SU-DHL-6 (cell line): ENCODE data around the gene GNG7.

ENCODE experiments used
- H2AFZ ChIP-seq: fragments of 200-600 bp; sonication (generic); 2 replicates; pipeline ENCODE4 v1.6.1; 2014; ENCODE audit warnings: low read depth, mild to moderate bottlenecking, moderate library complexity, mixed read lengths, antibody characterized with exemption, low read length; ENCODE audit not compliant: severe bottlenecking
- H3F3A ChIP-seq: fragments of 200-600 bp; shearing (Covaris generic); 2 replicates; pipeline ENCODE4 v1.6.0; 2016; ENCODE audit warnings: antibody characterized with exemption, mild to moderate bottlenecking; ENCODE audit not compliant: insufficient read depth
- H3K27ac ChIP-seq: fragments of 200-600 bp; sonication (generic); 2 replicates; pipeline ENCODE4 v1.5.1; 2016; ENCODE audit warnings: low read depth, mild to moderate bottlenecking, low read length, moderate library complexity, mixed read lengths
- H3K27me3 ChIP-seq: fragments of 200-600 bp; sonication (generic), shearing (Covaris generic); 2 replicates; pipeline ENCODE4 v1.6.0; 2014; ENCODE audit warnings: mild to moderate bottlenecking, low read length
- H3K36me3 ChIP-seq: fragments of 200-600 bp; sonication (generic); 2 replicates; pipeline ENCODE4 v1.6.1; 2014; ENCODE audit warnings: mild to moderate bottlenecking, low read length, mixed read lengths
- H3K4me2 ChIP-seq: fragments of 300-600, 200-600 bp; shearing (Covaris generic), sonication (generic); 2 replicates; pipeline ENCODE4 v1.6.0; 2014; ENCODE audit warnings: low read length, low read depth, mild to moderate bottlenecking; ENCODE audit not compliant: poor library complexity, severe bottlenecking
- H3K4me3 ChIP-seq: fragments of 200-600 bp; sonication (generic); 2 replicates; pipeline ENCODE4 v1.5.1; 2014; ENCODE audit warnings: antibody characterized with exemption, low read length, mild to moderate bottlenecking, mixed read lengths; ENCODE audit not compliant: insufficient read depth, poor library complexity, severe bottlenecking
- H3K79me2 ChIP-seq: fragments of 200-600 bp; sonication (generic); 2 replicates; pipeline ENCODE4 v1.6.1; 2014; ENCODE audit warnings: mild to moderate bottlenecking, low read length, moderate library complexity; ENCODE audit not compliant: insufficient read depth
- H3K9ac ChIP-seq: fragments of 200-600 bp; sonication (generic); 2 replicates; pipeline ENCODE4 v1.7.0; 2014; ENCODE audit warnings: mild to moderate bottlenecking, low read length
- H3K9me2 ChIP-seq: fragments of 200-600 bp; sonication (generic); replicated peaks from 2 replicates; pipeline ENCODE4 v1.6.1; 2014; ENCODE audit warnings: low read length; ENCODE audit not compliant: insufficient read depth
- H3K9me3 ChIP-seq: fragments of 200-600 bp; sonication (generic); 2 replicates; pipeline ENCODE4 v1.6.1; 2014; ENCODE audit warnings: low read length, mixed read lengths; ENCODE audit not compliant: insufficient read depth
- H4K20me1 ChIP-seq: fragments of 200-600 bp; sonication (generic); 2 replicates; pipeline ENCODE4 v1.6.1; 2014; ENCODE audit warnings: low read depth, mild to moderate bottlenecking, antibody characterized with exemption, low read length, moderate library complexity, mixed read lengths
- CTCF ChIP-seq: fragments of 200-600 bp; sonication (generic); IDR thresholded peaks from one replicate; pipeline ENCODE4 v1.5.1; 2017; ENCODE audit warnings: antibody characterized with exemption, mild to moderate bottlenecking, low read length, moderate library complexity; ENCODE audit not compliant: insufficient read depth, poor library complexity, severe bottlenecking
- EZH2phosphoT487 ChIP-seq: fragments of 200-600 bp; sonication (generic), shearing (Covaris generic); conservative IDR thresholded peaks from 2 replicates; pipeline ENCODE4 v1.6.1; 2018; ENCODE audit warnings: mild to moderate bottlenecking, antibody characterized with exemption, low read length, moderate library complexity, mixed read lengths

The GNG7 gene

GRCh38 chr19:2503521-2504109, 198.9 kb downstream of the GNG7 start:
- Histone ChIP-seq H3F3A (no peaks in the 10 kb centered on the region), H4K20me1 (no peaks in the 10 kb centered on the region), H3K36me3 (no peaks in the 10 kb centered on the region), H3K9me3 (no peaks in the 10 kb centered on the region), H2AFZ (no peak overlapping the region), H3K27me3 (no peaks in the 10 kb centered on the region), H3K4me2 (no peak overlapping the region), H3K4me3 (no peak overlapping the region), H3K79me2 (no peaks in the 10 kb centered on the region), H3K9me2 (no peaks in the 10 kb centered on the region), H3K27ac (no peak overlapping the region), H3K9ac (no peak overlapping the region)
- TF ChIP-seq CTCF (no peak), EZH2phosphoT487 (no peak)

DNA sequence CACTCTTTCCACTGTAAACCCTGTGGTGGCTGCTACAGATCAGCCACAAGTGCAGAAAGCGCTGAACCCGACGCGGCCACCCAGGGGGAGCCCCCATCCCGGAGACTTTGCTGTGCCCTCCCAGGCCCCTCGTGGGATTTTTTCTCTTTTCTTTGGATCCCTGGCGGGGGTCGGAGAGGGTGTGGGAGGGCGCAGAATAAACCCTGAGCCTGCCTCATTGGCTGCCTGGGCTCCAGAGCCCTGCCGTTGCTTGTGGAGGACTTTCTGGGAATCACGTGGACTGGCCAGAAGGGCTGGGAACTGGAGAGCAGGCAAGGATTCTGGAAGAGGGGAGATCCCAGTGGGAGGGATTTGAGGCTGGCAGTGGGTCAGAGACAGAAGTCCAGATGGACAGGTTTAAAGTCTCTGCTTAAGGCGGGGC, 201.6 kb downstream of the GNG7 start:
- Histone ChIP-seq H3K9ac (no peak overlapping the region), H3K36me3 (no peaks in the 10 kb centered on the region), H3F3A (no peaks in the 10 kb centered on the region), H3K4me3 (no peak overlapping the region), H3K9me3 (no peaks in the 10 kb centered on the region), H3K9me2 (no peaks in the 10 kb centered on the region), H4K20me1 (no peaks in the 10 kb centered on the region), H2AFZ (no peak overlapping the region), H3K27me3 (no peaks in the 10 kb centered on the region), H3K27ac (no peak overlapping the region), H3K79me2 (no peaks in the 10 kb centered on the region), H3K4me2 (no peak overlapping the region)
- TF ChIP-seq CTCF (no peak), EZH2phosphoT487 (no peak)

DNA sequence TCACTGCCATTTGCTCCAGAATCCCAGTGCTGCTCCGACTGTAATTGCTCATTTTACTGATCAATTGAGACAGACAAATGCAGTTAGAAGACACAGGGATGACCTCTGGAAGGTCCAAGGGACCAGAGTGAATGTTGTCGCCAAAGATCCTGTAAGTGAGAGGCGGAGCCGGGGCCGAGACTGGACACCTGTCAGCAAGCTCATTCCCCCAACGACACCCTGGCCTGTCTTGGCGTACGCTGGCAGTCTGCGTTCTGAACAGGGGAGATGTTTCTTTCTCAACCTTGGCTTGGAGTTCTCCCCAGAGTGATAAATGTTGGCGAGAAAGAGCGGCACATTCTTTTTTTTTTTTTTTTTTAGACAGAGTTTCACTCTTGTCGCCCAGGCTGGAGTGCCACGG, 202.3 kb downstream of the GNG7 start:
- Histone ChIP-seq H3K4me3 (no peak overlapping the region), H3K27ac (no peak overlapping the region), H4K20me1 (no peaks in the 10 kb centered on the region), H3K27me3 (no peaks in the 10 kb centered on the region), H2AFZ (no peak overlapping the region), H3K9ac (no peak overlapping the region), H3K9me3 (no peaks in the 10 kb centered on the region), H3F3A (no peaks in the 10 kb centered on the region), H3K9me2 (no peaks in the 10 kb centered on the region), H3K36me3 (no peaks in the 10 kb centered on the region), H3K4me2 (no peak overlapping the region), H3K79me2 (no peaks in the 10 kb centered on the region)
- no peak for TF ChIP-seq EZH2phosphoT487
- no peak for TF ChIP-seq CTCF
